ENCODE measurements around the gene CCL3.

DNA sequence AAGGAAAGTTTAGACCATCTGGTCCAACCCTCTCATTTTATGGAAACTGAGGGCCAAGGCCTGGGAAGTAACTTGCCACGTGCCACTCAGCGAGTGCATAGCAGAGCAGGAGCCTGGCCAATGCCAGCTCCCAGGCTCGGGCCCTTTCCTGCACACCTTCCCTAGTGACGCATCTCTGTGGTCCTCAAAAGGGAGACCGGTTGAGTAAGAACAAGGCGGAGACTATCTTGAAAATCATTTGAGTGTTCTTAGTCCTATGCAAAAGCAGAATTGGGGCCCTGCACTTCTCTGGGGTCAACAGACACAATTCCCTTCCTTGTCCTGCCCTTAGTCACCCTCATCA lies 16.5 kb upstream of the CCL3 start:
- TF ChIP-seq PPARA (CRISPR knock-in tag; IDR thresholded peaks at IDR 0.05; ENCODE audit: borderline replicate concordance) (no peak), ESRRG (CRISPR knock-in tag; IDR thresholded peaks at IDR 0.05) (no peak), RARB (CRISPR knock-in tag; IDR thresholded peaks at IDR 0.05) (no peak), ZFP30 (CRISPR knock-in tag; IDR thresholded peaks at IDR 0.05) (no peak), ZNF8 (CRISPR knock-in tag; IDR thresholded peaks at IDR 0.05) (no peak), ZNF70 (CRISPR knock-in tag; IDR thresholded peaks at IDR 0.05) (no peak), TCF4 (CRISPR knock-in tag; IDR thresholded peaks at IDR 0.05; ENCODE audit: borderline replicate concordance) (no peak), ARNTL (CRISPR knock-in tag; IDR thresholded peaks at IDR 0.05; ENCODE audit: borderline replicate concordance, low read depth) (no peak), ZFP3 (CRISPR knock-in tag; IDR thresholded peaks at IDR 0.05) (no peak)
- TF ChIP-seq, protein P1, sequence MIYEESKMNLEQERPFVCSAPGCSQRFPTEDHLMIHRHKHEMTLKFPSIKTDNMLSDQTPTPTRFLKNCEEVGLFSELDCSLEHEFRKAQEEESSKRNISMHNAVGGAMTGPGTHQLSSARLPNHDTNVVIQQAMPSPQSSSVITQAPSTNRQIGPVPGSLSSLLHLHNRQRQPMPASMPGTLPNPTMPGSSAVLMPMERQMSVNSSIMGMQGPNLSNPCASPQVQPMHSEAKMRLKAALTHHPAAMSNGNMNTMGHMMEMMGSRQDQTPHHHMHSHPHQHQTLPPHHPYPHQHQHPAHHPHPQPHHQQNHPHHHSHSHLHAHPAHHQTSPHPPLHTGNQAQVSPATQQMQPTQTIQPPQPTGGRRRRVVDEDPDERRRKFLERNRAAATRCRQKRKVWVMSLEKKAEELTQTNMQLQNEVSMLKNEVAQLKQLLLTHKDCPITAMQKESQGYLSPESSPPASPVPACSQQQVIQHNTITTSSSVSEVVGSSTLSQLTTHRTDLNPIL (CRISPR knock-in tag; IDR thresholded peaks at IDR 0.05; ENCODE audit: low read depth), result no peak
- TF ChIP-seq, protein P2, sequence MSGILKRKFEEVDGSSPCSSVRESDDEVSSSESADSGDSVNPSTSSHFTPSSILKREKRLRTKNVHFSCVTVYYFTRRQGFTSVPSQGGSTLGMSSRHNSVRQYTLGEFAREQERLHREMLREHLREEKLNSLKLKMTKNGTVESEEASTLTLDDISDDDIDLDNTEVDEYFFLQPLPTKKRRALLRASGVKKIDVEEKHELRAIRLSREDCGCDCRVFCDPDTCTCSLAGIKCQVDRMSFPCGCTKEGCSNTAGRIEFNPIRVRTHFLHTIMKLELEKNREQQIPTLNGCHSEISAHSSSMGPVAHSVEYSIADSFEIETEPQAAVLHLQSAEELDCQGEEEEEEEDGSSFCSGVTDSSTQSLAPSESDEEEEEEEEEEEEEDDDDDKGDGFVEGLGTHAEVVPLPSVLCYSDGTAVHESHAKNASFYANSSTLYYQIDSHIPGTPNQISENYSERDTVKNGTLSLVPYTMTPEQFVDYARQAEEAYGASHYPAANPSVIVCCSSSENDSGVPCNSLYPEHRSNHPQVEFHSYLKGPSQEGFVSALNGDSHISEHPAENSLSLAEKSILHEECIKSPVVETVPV (CRISPR knock-in tag; IDR thresholded peaks at IDR 0.05), result no peak
- TF ChIP-seq, protein P3, sequence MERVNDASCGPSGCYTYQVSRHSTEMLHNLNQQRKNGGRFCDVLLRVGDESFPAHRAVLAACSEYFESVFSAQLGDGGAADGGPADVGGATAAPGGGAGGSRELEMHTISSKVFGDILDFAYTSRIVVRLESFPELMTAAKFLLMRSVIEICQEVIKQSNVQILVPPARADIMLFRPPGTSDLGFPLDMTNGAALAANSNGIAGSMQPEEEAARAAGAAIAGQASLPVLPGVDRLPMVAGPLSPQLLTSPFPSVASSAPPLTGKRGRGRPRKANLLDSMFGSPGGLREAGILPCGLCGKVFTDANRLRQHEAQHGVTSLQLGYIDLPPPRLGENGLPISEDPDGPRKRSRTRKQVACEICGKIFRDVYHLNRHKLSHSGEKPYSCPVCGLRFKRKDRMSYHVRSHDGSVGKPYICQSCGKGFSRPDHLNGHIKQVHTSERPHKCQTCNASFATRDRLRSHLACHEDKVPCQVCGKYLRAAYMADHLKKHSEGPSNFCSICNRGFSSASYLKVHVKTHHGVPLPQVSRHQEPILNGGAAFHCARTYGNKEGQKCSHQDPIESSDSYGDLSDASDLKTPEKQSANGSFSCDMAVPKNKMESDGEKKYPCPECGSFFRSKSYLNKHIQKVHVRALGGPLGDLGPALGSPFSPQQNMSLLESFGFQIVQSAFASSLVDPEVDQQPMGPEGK (CRISPR knock-in tag; IDR thresholded peaks at IDR 0.05; ENCODE audit: borderline replicate concordance), result no peak
